IMR-90 (cell line): ENCODE measurements around the gene PXMP2. TPM values are rescaled to one million over a fixed set of nuclear protein-coding genes. Genes with fewer than 3 reads are reported as not detected.

Experiments
- ATAC-seq: fragments of 200-7000 bp; cut with Tn5 transposase; 2 replicates; pipeline ENCODE4 v1.9.1; 2020; ENCODE audit warnings: low read depth, mild to moderate bottlenecking, moderate library complexity
- BruUV-seq: library from RNA; stranded (reverse); fragments of 400-500 nt; replicated peaks from 2 replicates; lab custom pipeline; 2021; lab: Mats Ljungman, UMichigan
- CTCF ChIA-PET: fragments of 300-600 bp; formaldehyde crosslinking; extraction: SDS; loops from one replicate; lab custom pipeline; 2021; ENCODE audit warnings: antibody characterized with exemption; lab: Yijun Ruan, JAX
- POLR2A ChIA-PET: fragments of 300-600 bp; sonication (Branson Sonifier 250); formaldehyde crosslinking; loops from one replicate; lab custom pipeline; 2022; ENCODE audit warnings: antibody characterized with exemption; ENCODE audit not compliant: unreplicated experiment; lab: Charles Lee
- DNase-seq: peaks from one replicate; pipeline ENCODE4 v3.0.0; 2013
- H2AFZ ChIP-seq: replicated peaks from 2 replicates; pipeline ENCODE3; 2013; ENCODE audit warnings: low read length, mild to moderate bottlenecking; ENCODE audit not compliant: poor library complexity
- H2AK5ac ChIP-seq: 2 replicates; pipeline ENCODE4 v1.6.1; 2013; ENCODE audit warnings: low read depth, low read length, inconsistent platforms
- H2AK9ac ChIP-seq: replicated peaks from 2 replicates; pipeline ENCODE3; 2013; ENCODE audit warnings: mild to moderate bottlenecking, low read depth, low read length, moderate library complexity; ENCODE audit not compliant: poor library complexity
- H2BK120ac ChIP-seq: 2 replicates; pipeline ENCODE4 v1.6.1; 2013; ENCODE audit warnings: low read depth, low read length, inconsistent platforms
- H2BK15ac ChIP-seq: 3 replicates; pipeline ENCODE4 v1.6.1; 2013; ENCODE audit warnings: low read depth, low read length, inconsistent platforms
- H2BK20ac ChIP-seq: 2 replicates; pipeline ENCODE4 v1.6.1; 2013; ENCODE audit warnings: low read depth, mild to moderate bottlenecking, inconsistent platforms, low read length, moderate library complexity
- H2BK5ac ChIP-seq: 2 replicates; pipeline ENCODE4 v1.6.1; 2013; ENCODE audit warnings: mild to moderate bottlenecking, low read depth, low read length, inconsistent platforms; ENCODE audit not compliant: poor library complexity, severe bottlenecking
- H3K14ac ChIP-seq: replicated peaks from 2 replicates; pipeline ENCODE4 v1.6.1; 2013; ENCODE audit warnings: low read depth, low read length, inconsistent platforms
- H3K18ac ChIP-seq: 2 replicates; pipeline ENCODE4 v1.6.1; 2013; ENCODE audit warnings: low read depth, low read length, control low read depth
- H3K23ac ChIP-seq: 2 replicates; pipeline ENCODE4 v1.6.1; 2013; ENCODE audit warnings: low read depth, low read length, inconsistent platforms
- H3K27ac ChIP-seq: 2 replicates; pipeline ENCODE4 v1.5.1; 2013; ENCODE audit warnings: mild to moderate bottlenecking, control low read depth, low read length; ENCODE audit not compliant: insufficient read depth
- H3K27me3 ChIP-seq: 2 replicates; pipeline ENCODE4 v1.6.1; 2013; ENCODE audit warnings: low read length; ENCODE audit not compliant: control insufficient read depth, insufficient read depth
- H3K36me3 ChIP-seq: 2 replicates; pipeline ENCODE4 v1.6.1; 2013; ENCODE audit warnings: low read length, mixed read lengths; ENCODE audit not compliant: control insufficient read depth, insufficient read depth
- H3K4ac ChIP-seq: 2 replicates; pipeline ENCODE4 v1.6.1; 2013; ENCODE audit warnings: low read depth, low read length, inconsistent platforms
- H3K4me1 ChIP-seq: 2 replicates; pipeline ENCODE4 v1.6.1; 2013; ENCODE audit warnings: low read length, mixed read lengths; ENCODE audit not compliant: control insufficient read depth, insufficient read depth
- H3K4me2 ChIP-seq: 2 replicates; pipeline ENCODE4 v1.6.1; 2013; ENCODE audit warnings: low read depth, mild to moderate bottlenecking, control low read depth, low read length, moderate library complexity
- H3K4me3 ChIP-seq: 2 replicates; pipeline ENCODE4 v1.5.1; 2013; ENCODE audit warnings: low read depth, mild to moderate bottlenecking, control low read depth, low read length, moderate library complexity; ENCODE audit not compliant: insufficient read depth
- H3K56ac ChIP-seq: 2 replicates; pipeline ENCODE4 v1.6.1; 2013; ENCODE audit warnings: low read length, inconsistent platforms; ENCODE audit not compliant: insufficient read depth; ENCODE audit errors: extremely low read depth
- H3K79me1 ChIP-seq, 2 experiments: 2 replicates each; pipeline ENCODE4 v1.6.1; 2013; ENCODE audit warnings: low read length in 2 of 2, inconsistent platforms in 1 of 2, low read depth in 1 of 2
- H3K9ac ChIP-seq: 2 replicates; pipeline ENCODE4 v1.6.1; 2013; ENCODE audit warnings: low read depth, low read length, control low read depth
- H3K9me1 ChIP-seq: 2 replicates; pipeline ENCODE4 v1.6.1; 2013; ENCODE audit warnings: low read length, inconsistent platforms; ENCODE audit not compliant: insufficient read depth
- H3K9me3 ChIP-seq: 2 replicates; pipeline ENCODE4 v1.6.1; 2013; ENCODE audit warnings: low read length; ENCODE audit not compliant: control insufficient read depth, insufficient read depth
- H4K20me1 ChIP-seq: 2 replicates; pipeline ENCODE4 v1.6.1; 2013; ENCODE audit warnings: low read length, inconsistent platforms; ENCODE audit not compliant: insufficient read depth
- H4K5ac ChIP-seq: 2 replicates; pipeline ENCODE4 v1.6.1; 2013; ENCODE audit warnings: mild to moderate bottlenecking, low read depth, low read length, control low read depth
- H4K8ac ChIP-seq, 2 experiments: 2 replicates each; pipeline ENCODE4 v1.6.1; 2013; ENCODE audit warnings: low read depth in 2 of 2, low read length in 2 of 2, control low read depth in 1 of 2, inconsistent platforms in 1 of 2
- H4K91ac ChIP-seq: 2 replicates; pipeline ENCODE4 v1.6.1; 2013; ENCODE audit warnings: low read depth, low read length, inconsistent platforms; ENCODE audit not compliant: insufficient read depth
- BHLHE40 ChIP-seq: fragments of 150-350 bp; IDR thresholded peaks from 2 replicates; pipeline ENCODE4 v1.6.1; 2016; ENCODE audit warnings: mild to moderate bottlenecking, low read depth, low read length
- CEBPB ChIP-seq: IDR thresholded peaks from 2 replicates; pipeline ENCODE4 v1.6.1; 2012; ENCODE audit warnings: low read depth, low read length, improper control_type of control experiment
- CHD1 ChIP-seq: IDR thresholded peaks from 2 replicates; pipeline ENCODE4 v1.6.1; 2012; ENCODE audit warnings: low read depth, low read length, improper control_type of control experiment
- FOS ChIP-seq: fragments of 150-350 bp; IDR thresholded peaks from 2 replicates; pipeline ENCODE4 v1.6.1; 2016; ENCODE audit warnings: low read depth, low read length
- MAFK ChIP-seq: IDR thresholded peaks from 2 replicates; pipeline ENCODE4 v1.6.1; 2012; ENCODE audit warnings: low read depth, low read length, improper control_type of control experiment
- MAZ ChIP-seq: IDR thresholded peaks from 2 replicates; pipeline ENCODE4 v1.6.1; 2012; ENCODE audit warnings: low read depth, mild to moderate bottlenecking, low read length, improper control_type of control experiment, moderate library complexity, borderline replicate concordance
- MXI1 ChIP-seq: IDR thresholded peaks from 2 replicates; pipeline ENCODE4 v1.6.1; 2012; ENCODE audit warnings: low read depth, mild to moderate bottlenecking, low read length, moderate library complexity, borderline replicate concordance
- NFE2L2 ChIP-seq: fragments of 150-350 bp; IDR thresholded peaks from 2 replicates; pipeline ENCODE4 v1.6.1; 2016; ENCODE audit warnings: low read depth, mild to moderate bottlenecking, low read length
- POLR2A ChIP-seq: IDR thresholded peaks from 2 replicates; pipeline ENCODE4 v1.6.1; 2012; ENCODE audit warnings: mild to moderate bottlenecking, low read depth, low read length
- RAD21 ChIP-seq: IDR thresholded peaks from 2 replicates; pipeline ENCODE4 v1.6.1; 2012; ENCODE audit warnings: low read length, improper control_type of control experiment
- RCOR1 ChIP-seq: IDR thresholded peaks from 2 replicates; pipeline ENCODE4 v1.6.1; 2012; ENCODE audit warnings: mild to moderate bottlenecking, low read length, improper control_type of control experiment; ENCODE audit not compliant: insufficient replicate concordance
- RFX5 ChIP-seq: IDR thresholded peaks from 2 replicates; pipeline ENCODE4 v1.8.0; 2012; ENCODE audit warnings: low read depth, mild to moderate bottlenecking, low read length, moderate library complexity
- WGBS, 2 experiments: methylation state at CpG; one replicate each; pipeline versions ENCODE4 v1.1.5 to v1.1.7; 2013; ENCODE audit warnings: missing lambda C conversion rate in 2 of 2; ENCODE audit not compliant: insufficient read length in 1 of 2; ENCODE audit errors: extremely low coverage in 2 of 2; 5-methylcytosine and 5-hydroxymethylcytosine counted together
- dilution Hi-C: fragments of 300-500 bp; cut with HindIII; formaldehyde crosslinking; loops from one replicate; pipeline ENCODE4 v1.14.3; 2018; ENCODE audit warnings: low sequenced_read_pairs; ENCODE audit not compliant: unreplicated experiment
- in situ Hi-C: fragments of 300-500 bp; cut with MboI; formaldehyde crosslinking; loops from 3 replicates; pipeline ENCODE4 v1.14.3; 2019; ENCODE audit warnings: low sequenced_read_pairs, inconsistent platforms, mixed read lengths
- intact Hi-C: fragments of 100-400 bp; cut with micrococcal nuclease; formaldehyde crosslinking; loops from 2 replicates; pipeline ENCODE4 v1.10.0; 2022
- polyA plus RNA-seq, 3 experiments: library from polyadenylated mRNA; depleted of rRNA; stranded (reverse); fragments of >200 nt; gene quantifications; 2 replicates each; pipeline ENCODE4 v1.2.3, GENCODE V29; 2012; ENCODE audit warnings: low replicate concordance in 1 of 3
- total RNA-seq: library from RNA; depleted of rRNA; stranded (reverse); fragments of >200 nt; gene quantifications from 2 replicates; pipeline ENCODE4 v1.2.3, GENCODE V29; 2012
- TF ChIP-seq, protein P1 (sequence below): fragments of 150-350 bp; IDR thresholded peaks from 2 replicates; pipeline ENCODE4 v1.6.1; 2017; ENCODE audit warnings: mild to moderate bottlenecking, antibody characterized with exemption, low read length, low read depth
- TF ChIP-seq, protein P2 (sequence below): conservative IDR thresholded peaks from 2 replicates; pipeline ENCODE4 v1.5.1; 2012; ENCODE audit warnings: mild to moderate bottlenecking, low read depth, low read length, improper control_type of control experiment
- TF ChIP-seq, protein P3 (sequence below): fragments of 150-350 bp; IDR thresholded peaks from 2 replicates; pipeline ENCODE4 v1.6.1; 2016; ENCODE audit warnings: low read depth, mild to moderate bottlenecking, low read length, moderate library complexity, borderline replicate concordance

The PXMP2 gene
- total and polyA plus RNA-seq, 2 of the 4 experiments (the other 2 are of a cell fraction), result 10.9 to 20.1 TPM

GRCh38 chr12:132668191-132669088, 18.9 kb upstream of the PXMP2 start:
- Histone ChIP-seq H3K4ac (no peak overlapping the region), H4K20me1 (no peaks in the 10 kb centered on the region; the same call in 1 of the 2 replicates), H2AK5ac (no peak overlapping the region), H2BK5ac (no peak overlapping the region), H3K9me1 (peaks cover 6% of the 10 kb centered on the region; the same call in 1 of the 2 replicates), H3K56ac (no peak overlapping the region), H3K23ac (no peak overlapping the region), H2AK9ac (no peak overlapping the region), H3K4me3 (no peak overlapping the region), H3K4me1 (no peaks in the 10 kb centered on the region), H4K8ac (no peak overlapping the region), H4K91ac (no peak overlapping the region), H3K18ac (no peak overlapping the region), H3K79me1 (no peaks in the 10 kb centered on the region), H2BK120ac (no peak overlapping the region), H3K36me3 (peaks cover 50% of the 10 kb centered on the region), H2AFZ (no peak overlapping the region), H2BK15ac (no peak overlapping the region), H3K9me3 (no peaks in the 10 kb centered on the region), H2BK20ac (no peak overlapping the region), H3K14ac (no peak overlapping the region), H3K4me2 (no peak overlapping the region), H3K9ac (no peak overlapping the region), H4K5ac (no peak overlapping the region), H3K27ac (no peak overlapping the region), H3K27me3 (no peaks in the 10 kb centered on the region)
- in situ Hi-C loops, result no loop called here
- dilution Hi-C loops, result no loop called here
- no TSS peak for BruUV-seq
- ChIA-PET CTCF (no interaction called here), POLR2A (no interaction called here)
- 95% methylated on average over 20 of the region's 30 CpGs; no CpG with 5 or more reads in 1 of the 2 experiments for WGBS, 2 experiments
- ATAC-seq, result no peak
- DNase-seq, result no peak
- intact Hi-C loops, result no loop called here
- TF ChIP-seq, protein P1, sequence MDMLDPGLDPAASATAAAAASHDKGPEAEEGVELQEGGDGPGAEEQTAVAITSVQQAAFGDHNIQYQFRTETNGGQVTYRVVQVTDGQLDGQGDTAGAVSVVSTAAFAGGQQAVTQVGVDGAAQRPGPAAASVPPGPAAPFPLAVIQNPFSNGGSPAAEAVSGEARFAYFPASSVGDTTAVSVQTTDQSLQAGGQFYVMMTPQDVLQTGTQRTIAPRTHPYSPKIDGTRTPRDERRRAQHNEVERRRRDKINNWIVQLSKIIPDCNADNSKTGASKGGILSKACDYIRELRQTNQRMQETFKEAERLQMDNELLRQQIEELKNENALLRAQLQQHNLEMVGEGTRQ, result no peak
- TF ChIP-seq, protein P2, sequence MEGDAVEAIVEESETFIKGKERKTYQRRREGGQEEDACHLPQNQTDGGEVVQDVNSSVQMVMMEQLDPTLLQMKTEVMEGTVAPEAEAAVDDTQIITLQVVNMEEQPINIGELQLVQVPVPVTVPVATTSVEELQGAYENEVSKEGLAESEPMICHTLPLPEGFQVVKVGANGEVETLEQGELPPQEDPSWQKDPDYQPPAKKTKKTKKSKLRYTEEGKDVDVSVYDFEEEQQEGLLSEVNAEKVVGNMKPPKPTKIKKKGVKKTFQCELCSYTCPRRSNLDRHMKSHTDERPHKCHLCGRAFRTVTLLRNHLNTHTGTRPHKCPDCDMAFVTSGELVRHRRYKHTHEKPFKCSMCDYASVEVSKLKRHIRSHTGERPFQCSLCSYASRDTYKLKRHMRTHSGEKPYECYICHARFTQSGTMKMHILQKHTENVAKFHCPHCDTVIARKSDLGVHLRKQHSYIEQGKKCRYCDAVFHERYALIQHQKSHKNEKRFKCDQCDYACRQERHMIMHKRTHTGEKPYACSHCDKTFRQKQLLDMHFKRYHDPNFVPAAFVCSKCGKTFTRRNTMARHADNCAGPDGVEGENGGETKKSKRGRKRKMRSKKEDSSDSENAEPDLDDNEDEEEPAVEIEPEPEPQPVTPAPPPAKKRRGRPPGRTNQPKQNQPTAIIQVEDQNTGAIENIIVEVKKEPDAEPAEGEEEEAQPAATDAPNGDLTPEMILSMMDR, result no peak
- TF ChIP-seq NFE2L2, result no peak
- TF ChIP-seq RAD21, result no peak
- no peak for TF ChIP-seq MAFK
- no peak for TF ChIP-seq CEBPB
- no peak for TF ChIP-seq RFX5
- no peak for TF ChIP-seq POLR2A
- TF ChIP-seq, protein P3, sequence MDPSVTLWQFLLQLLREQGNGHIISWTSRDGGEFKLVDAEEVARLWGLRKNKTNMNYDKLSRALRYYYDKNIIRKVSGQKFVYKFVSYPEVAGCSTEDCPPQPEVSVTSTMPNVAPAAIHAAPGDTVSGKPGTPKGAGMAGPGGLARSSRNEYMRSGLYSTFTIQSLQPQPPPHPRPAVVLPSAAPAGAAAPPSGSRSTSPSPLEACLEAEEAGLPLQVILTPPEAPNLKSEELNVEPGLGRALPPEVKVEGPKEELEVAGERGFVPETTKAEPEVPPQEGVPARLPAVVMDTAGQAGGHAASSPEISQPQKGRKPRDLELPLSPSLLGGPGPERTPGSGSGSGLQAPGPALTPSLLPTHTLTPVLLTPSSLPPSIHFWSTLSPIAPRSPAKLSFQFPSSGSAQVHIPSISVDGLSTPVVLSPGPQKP, result no peak
- no peak for TF ChIP-seq CHD1
- no peak for TF ChIP-seq BHLHE40
- TF ChIP-seq FOS, result no peak
- TF ChIP-seq RCOR1, result no peak
- TF ChIP-seq MXI1, result no peak
- no peak for TF ChIP-seq MAZ
